DND-41 (cell line): ENCODE measurements around the gene DNAH14.

Experiments used
- ATAC-seq: fragments of 200-7000 bp; cut with Tn5 transposase; 3 replicates; pipeline ENCODE4 v1.9.1; 2021; ENCODE audit warnings: low read depth; ENCODE audit not compliant: insufficient read depth
- DNase-seq: peaks from one replicate; pipeline ENCODE4 v3.0.0-alpha.2; 2020
- H2AFZ ChIP-seq: 2 replicates; pipeline ENCODE4 v1.6.0; 2012; ENCODE audit warnings: low read depth, low read length
- H3K27ac ChIP-seq: 2 replicates; pipeline ENCODE4 v1.5.1; 2012; ENCODE audit warnings: low read length, inconsistent platforms
- H3K27me3 ChIP-seq: fragments of 200-600 bp; sonication (generic); 2 replicates; pipeline ENCODE4 v1.6.0; 2012; ENCODE audit warnings: low read length, mild to moderate bottlenecking, inconsistent platforms; ENCODE audit not compliant: insufficient read depth, poor library complexity
- H3K36me3 ChIP-seq: 2 replicates; pipeline ENCODE4 v1.5.1; 2012; ENCODE audit warnings: low read length, inconsistent platforms; ENCODE audit not compliant: insufficient read depth
- H3K4me1 ChIP-seq: 2 replicates; pipeline ENCODE4 v1.5.1; 2012; ENCODE audit warnings: mild to moderate bottlenecking, low read length; ENCODE audit not compliant: insufficient read depth
- H3K4me2 ChIP-seq: 2 replicates; pipeline ENCODE4 v1.6.0; 2012; ENCODE audit warnings: mild to moderate bottlenecking, moderate library complexity, low read length, inconsistent platforms; ENCODE audit not compliant: insufficient read depth
- H3K4me3 ChIP-seq, 2 experiments: fragments of 200-600 bp in 1 of 2; shearing (Covaris generic) in 1 of 2; 2 replicates each; pipeline ENCODE4 v1.5.1; 2012 to 2016; ENCODE audit warnings: inconsistent platforms in 2 of 2, low read length in 2 of 2, mild to moderate bottlenecking in 2 of 2, low read depth in 1 of 2, moderate library complexity in 1 of 2
- H3K79me2 ChIP-seq: 2 replicates; pipeline ENCODE4 v1.6.0; 2012; ENCODE audit warnings: low read length, inconsistent platforms; ENCODE audit not compliant: insufficient read depth
- H3K9ac ChIP-seq: 2 replicates; pipeline ENCODE4 v1.6.0; 2012; ENCODE audit warnings: low read depth, mild to moderate bottlenecking, inconsistent platforms, low read length, moderate library complexity
- H3K9me3 ChIP-seq: 2 replicates; pipeline ENCODE4 v1.5.1; 2012; ENCODE audit warnings: low read length, moderate library complexity, mild to moderate bottlenecking, inconsistent platforms; ENCODE audit not compliant: insufficient read depth, severe bottlenecking
- H4K20me1 ChIP-seq: 2 replicates; pipeline ENCODE4 v1.6.0; 2012; ENCODE audit warnings: low read length; ENCODE audit not compliant: insufficient read depth
- CTCF ChIP-seq: IDR thresholded peaks from 2 replicates; pipeline ENCODE4 v1.5.1; 2012; ENCODE audit warnings: borderline replicate concordance, low read length, moderate library complexity, mild to moderate bottlenecking; ENCODE audit not compliant: poor library complexity, severe bottlenecking; ENCODE audit errors: extremely low read depth
- EZH2 ChIP-seq: IDR thresholded peaks from 3 replicates; pipeline ENCODE4 v1.6.1; 2012; ENCODE audit warnings: borderline replicate concordance, low read depth, mild to moderate bottlenecking, moderate library complexity, low read length, inconsistent platforms; ENCODE audit not compliant: severe bottlenecking

DNAH14 gene

GRCh38 chr1:225354906-225355305, 425.4 kb downstream of the DNAH14 start:
- no peak overlapping the region for H3K4me3 ChIP-seq
- TF ChIP-seq CTCF: no peak
- no peak for TF ChIP-seq EZH2
- peaks cover 13% of the 10 kb centered on the region for H3K27me3 ChIP-seq
- no peaks in the 10 kb centered on the region for H3K79me2 ChIP-seq
- H3K36me3 ChIP-seq: no peaks in the 10 kb centered on the region
- H3K27ac ChIP-seq: no peak overlapping the region
- DNase-seq: no peak
- H3K9me3 ChIP-seq: no peaks in the 10 kb centered on the region
- H3K9ac ChIP-seq: no peak overlapping the region
- H3K4me1 ChIP-seq: no peaks in the 10 kb centered on the region
- H3K4me2 ChIP-seq: no peak overlapping the region
- ATAC-seq: no peak
- no peaks in the 10 kb centered on the region for H4K20me1 ChIP-seq
- no peak overlapping the region for H2AFZ ChIP-seq

- DNase-seq (no peak), ATAC-seq (no peak)
- peaks cover 12% of the 10 kb centered on the region for H3K27me3 ChIP-seq
- no peaks in the 10 kb centered on the region for H3K9me3 ChIP-seq
- no peaks in the 10 kb centered on the region for H3K36me3 ChIP-seq
- no peaks in the 10 kb centered on the region for H3K4me1 ChIP-seq
- H3K9ac ChIP-seq: no peak overlapping the region
- TF ChIP-seq CTCF (no peak), EZH2 (no peak)
- no peak overlapping the region for H2AFZ ChIP-seq
- no peak overlapping the region for H3K27ac ChIP-seq
- H3K4me2 ChIP-seq: no peak overlapping the region
- no peak overlapping the region for H3K4me3 ChIP-seq
- H3K79me2 ChIP-seq: no peaks in the 10 kb centered on the region
- H4K20me1 ChIP-seq: no peaks in the 10 kb centered on the region
Observed at GRCh38 chr1:225355863-225356262, 426.4 kb downstream of the DNAH14 start.

GRCh38 chr1:225360119-225360518, 430.6 kb downstream of the DNAH14 start:
- Histone ChIP-seq H3K79me2 (no peaks in the 10 kb centered on the region), H3K27me3 (peaks cover 9% of the 10 kb centered on the region), H3K4me3 (no peak overlapping the region), H3K36me3 (no peaks in the 10 kb centered on the region), H4K20me1 (no peaks in the 10 kb centered on the region), H3K9me3 (no peaks in the 10 kb centered on the region), H3K9ac (no peak overlapping the region), H2AFZ (no peak overlapping the region), H3K4me1 (no peaks in the 10 kb centered on the region), H3K4me2 (no peak overlapping the region), H3K27ac (no peak overlapping the region)
- DNase-seq: no peak
- ATAC-seq: no peak
- no peak for TF ChIP-seq CTCF
- TF ChIP-seq EZH2: no peak

- Histone ChIP-seq H3K4me2 (no peak overlapping the region), H3K27me3 (peaks cover 8% of the 10 kb centered on the region), H3K27ac (no peak overlapping the region), H3K36me3 (no peaks in the 10 kb centered on the region), H3K9me3 (no peaks in the 10 kb centered on the region), H2AFZ (no peak overlapping the region), H3K79me2 (no peaks in the 10 kb centered on the region), H4K20me1 (no peaks in the 10 kb centered on the region), H3K4me3 (no peak overlapping the region), H3K9ac (no peak overlapping the region), H3K4me1 (no peaks in the 10 kb centered on the region)
- TF ChIP-seq CTCF (no peak), EZH2 (no peak)
- ATAC-seq: no peak
- DNase-seq: no peak
Observed at GRCh38 chr1:225361176-225361575, 431.7 kb downstream of the DNAH14 start.
